Activated B cell treated with CpG ODN at 0.5 μM for 24 hours (primary cell): ENCODE data around the gene FMC1. TPM values are rescaled to one million over a fixed set of nuclear protein-coding genes. Genes with fewer than 3 reads are reported as not detected.
A peak's percentile ranks its signal among the peaks of the same experiment; 100 is the strongest.
"Not testable (repeated sequence)": the region's sequence is repeated elsewhere in the genome, so short reads cannot be mapped to it uniquely, and the experiment has no call there.

Experiments
- ATAC-seq: fragments of 200-7000 bp; cut with Tn5 transposase; one replicate; pipeline ENCODE4 v1.10.0; 2021; ENCODE audit warnings: low read depth, mild to moderate bottlenecking, moderate library complexity
- CTCF ChIA-PET: fragments of 350-600 bp; sonication (Branson Sonifier 250); formaldehyde crosslinking; loops from one replicate; lab custom pipeline; 2021; ENCODE audit warnings: antibody characterized with exemption; lab: Charles Lee
- POLR2A ChIA-PET: fragments of 350-600 bp; sonication (Branson Sonifier 250); formaldehyde crosslinking; loops from one replicate; lab custom pipeline; 2021; ENCODE audit warnings: antibody characterized with exemption; lab: Charles Lee
- DNase-seq: peaks from one replicate; pipeline ENCODE4 v3.0.0; 2022
- H3K27ac Mint-ChIP-seq: one replicate; pipeline ENCODE4 v1.8.0; 2020; ENCODE audit warnings: mixed read lengths
- H3K27me3 Mint-ChIP-seq: one replicate; pipeline ENCODE4 v1.8.0; 2021; ENCODE audit warnings: mixed read lengths
- H3K36me3 Mint-ChIP-seq: one replicate; pipeline ENCODE4 v1.8.0; 2021; ENCODE audit warnings: low read depth, mixed read lengths
- H3K4me1 Mint-ChIP-seq: one replicate; pipeline ENCODE4 v1.8.0; 2021; ENCODE audit warnings: mixed read lengths
- H3K4me3 Mint-ChIP-seq: one replicate; pipeline ENCODE4 v1.8.0; 2020; ENCODE audit warnings: mild to moderate bottlenecking, mixed read lengths
- H3K9me3 Mint-ChIP-seq: one replicate; pipeline ENCODE4 v1.8.0; 2020; ENCODE audit warnings: mixed read lengths
- intact Hi-C: fragments of 100-400 bp; cut with micrococcal nuclease; formaldehyde crosslinking; loops from one replicate; pipeline ENCODE4 v1.15.1; 2024
- total RNA-seq: library from RNA; stranded (reverse); gene quantifications from 2 replicates; pipeline ENCODE4 v1.2.3, GENCODE V29; 2022
- TF ChIP-seq, protein P1 (sequence below): fragments of 200-600 bp; IDR thresholded peaks from one replicate; pipeline ENCODE4 v1.8.0; 2022; ENCODE audit warnings: antibody characterized with exemption, mild to moderate bottlenecking

The FMC1 gene
- total RNA-seq, 1 donor from 2014 or later, result 8.6 TPM

DNA sequence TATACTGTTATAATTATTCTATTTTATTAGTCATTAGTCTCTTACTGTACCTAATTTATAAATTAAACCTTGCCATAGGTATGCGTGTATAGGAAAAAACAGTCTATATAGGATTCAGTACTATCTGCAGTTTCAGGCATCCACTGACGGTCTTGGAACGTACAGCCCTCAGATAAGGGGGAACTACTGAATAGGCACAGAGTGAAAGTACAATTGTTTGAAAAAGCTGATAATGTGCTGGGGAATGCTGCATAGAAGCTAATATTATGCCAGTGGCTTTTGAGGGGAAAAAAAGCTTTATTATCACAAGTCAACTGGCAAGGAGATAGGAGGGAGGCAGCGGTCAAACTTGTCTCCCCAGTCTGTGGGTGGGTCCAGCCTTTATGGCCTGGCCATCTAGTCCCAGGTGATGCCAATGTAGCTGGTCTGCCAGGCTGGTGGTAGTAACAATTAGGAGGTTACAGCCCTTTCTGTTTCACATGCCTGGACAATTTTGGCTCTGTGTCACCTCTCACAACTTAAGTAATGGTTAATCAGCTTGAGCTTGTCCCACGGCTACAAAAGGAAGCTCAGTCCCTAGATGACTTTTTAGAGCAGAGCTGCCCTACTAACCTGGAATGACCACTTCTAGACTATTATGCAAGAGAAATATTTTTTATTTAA is 8.3 kb upstream of the FMC1 start:
- TF ChIP-seq, protein P1, sequence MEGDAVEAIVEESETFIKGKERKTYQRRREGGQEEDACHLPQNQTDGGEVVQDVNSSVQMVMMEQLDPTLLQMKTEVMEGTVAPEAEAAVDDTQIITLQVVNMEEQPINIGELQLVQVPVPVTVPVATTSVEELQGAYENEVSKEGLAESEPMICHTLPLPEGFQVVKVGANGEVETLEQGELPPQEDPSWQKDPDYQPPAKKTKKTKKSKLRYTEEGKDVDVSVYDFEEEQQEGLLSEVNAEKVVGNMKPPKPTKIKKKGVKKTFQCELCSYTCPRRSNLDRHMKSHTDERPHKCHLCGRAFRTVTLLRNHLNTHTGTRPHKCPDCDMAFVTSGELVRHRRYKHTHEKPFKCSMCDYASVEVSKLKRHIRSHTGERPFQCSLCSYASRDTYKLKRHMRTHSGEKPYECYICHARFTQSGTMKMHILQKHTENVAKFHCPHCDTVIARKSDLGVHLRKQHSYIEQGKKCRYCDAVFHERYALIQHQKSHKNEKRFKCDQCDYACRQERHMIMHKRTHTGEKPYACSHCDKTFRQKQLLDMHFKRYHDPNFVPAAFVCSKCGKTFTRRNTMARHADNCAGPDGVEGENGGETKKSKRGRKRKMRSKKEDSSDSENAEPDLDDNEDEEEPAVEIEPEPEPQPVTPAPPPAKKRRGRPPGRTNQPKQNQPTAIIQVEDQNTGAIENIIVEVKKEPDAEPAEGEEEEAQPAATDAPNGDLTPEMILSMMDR, result no peak
- ChIA-PET CTCF (no interaction called here), POLR2A (no interaction called here)
- H3K27me3 Mint-ChIP-seq, result peaks cover 2% of the 10 kb centered on the region
- no peaks in the 10 kb centered on the region for H3K9me3 Mint-ChIP-seq
- H3K4me3 Mint-ChIP-seq, result no peak overlapping the region
- H3K4me1 Mint-ChIP-seq, result no peaks in the 10 kb centered on the region
- no peak overlapping the region for H3K27ac Mint-ChIP-seq
- DNase-seq, result no peak
- intact Hi-C loops, result no loop called here
- no peak for ATAC-seq
- no peaks in the 10 kb centered on the region for H3K36me3 Mint-ChIP-seq

DNA sequence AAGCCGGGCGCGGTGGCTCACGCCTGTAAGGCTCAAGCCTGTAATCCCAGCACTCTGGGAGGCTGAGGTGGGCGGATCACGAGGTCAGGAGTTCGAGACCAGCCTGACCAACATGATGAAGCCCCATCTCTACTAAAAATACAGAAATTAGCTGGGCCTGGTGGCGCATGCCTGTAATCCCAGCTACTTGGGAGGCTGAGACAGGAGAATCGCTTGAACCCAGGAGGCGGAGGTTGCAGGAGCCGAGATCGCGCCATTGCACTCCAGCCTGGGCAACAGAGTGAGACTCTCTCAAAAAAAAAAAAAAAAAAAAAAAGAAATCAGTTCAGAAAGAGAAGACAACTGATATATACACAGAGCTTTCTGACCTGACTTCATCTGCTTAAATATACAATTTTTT is 7.7 kb upstream of the FMC1 start:
- H3K27me3 Mint-ChIP-seq, H3K27ac Mint-ChIP-seq, H3K9me3 Mint-ChIP-seq, H3K36me3 Mint-ChIP-seq, intact Hi-C loops, H3K4me3 Mint-ChIP-seq, H3K4me1 Mint-ChIP-seq, POLR2A ChIA-PET, CTCF ChIA-PET, DNase-seq, ATAC-seq: not testable (repeated sequence)

DNA sequence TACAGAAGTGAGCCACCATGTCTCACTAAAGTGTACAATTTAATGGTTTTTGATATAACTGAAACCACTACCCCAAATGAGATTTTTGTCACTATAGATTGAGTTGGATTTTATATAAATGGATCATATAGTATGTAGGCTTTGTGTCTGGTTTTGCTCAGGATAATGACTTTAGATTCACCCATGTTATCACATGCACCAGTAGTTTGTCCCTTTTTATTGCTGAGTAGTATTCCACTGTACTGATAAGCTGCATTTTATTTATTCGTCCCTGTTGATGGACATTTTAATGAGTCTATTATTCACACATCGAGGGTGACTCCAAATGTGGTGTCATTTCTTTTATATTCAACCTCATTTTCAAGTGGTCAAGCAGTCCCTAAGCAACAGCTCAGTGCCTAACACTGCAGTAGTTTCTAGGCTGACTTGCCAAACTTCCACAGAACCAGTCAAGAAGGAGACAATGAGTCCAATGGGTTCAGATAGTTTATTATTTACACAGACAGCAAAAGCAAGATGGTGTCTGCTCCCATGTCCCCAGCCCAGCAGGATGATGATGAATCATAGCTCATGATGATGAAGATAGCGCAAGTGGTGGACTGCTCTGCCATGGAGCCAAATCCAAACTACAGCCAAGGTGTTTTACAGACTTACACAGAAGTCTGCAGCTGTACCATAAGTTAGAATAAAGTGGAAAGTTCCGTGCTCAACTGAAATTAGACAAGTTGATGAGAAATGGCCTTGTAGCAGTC is 6.6 kb upstream of the FMC1 start:
- DNase-seq (no peak), ATAC-seq (no peak)
- peaks cover 2% of the 10 kb centered on the region for H3K27me3 Mint-ChIP-seq
- peaks cover 5% of the 10 kb centered on the region for H3K9me3 Mint-ChIP-seq
- TF ChIP-seq, protein P1, result no peak
- CTCF ChIA-PET, result no interaction called here
- H3K4me1 Mint-ChIP-seq, result peaks cover 4% of the 10 kb centered on the region
- no peak overlapping the region for H3K4me3 Mint-ChIP-seq
- intact Hi-C loops, result no loop called here
- POLR2A ChIA-PET, result no interaction called here
- no peaks in the 10 kb centered on the region for H3K36me3 Mint-ChIP-seq
- no peak overlapping the region for H3K27ac Mint-ChIP-seq

DNA sequence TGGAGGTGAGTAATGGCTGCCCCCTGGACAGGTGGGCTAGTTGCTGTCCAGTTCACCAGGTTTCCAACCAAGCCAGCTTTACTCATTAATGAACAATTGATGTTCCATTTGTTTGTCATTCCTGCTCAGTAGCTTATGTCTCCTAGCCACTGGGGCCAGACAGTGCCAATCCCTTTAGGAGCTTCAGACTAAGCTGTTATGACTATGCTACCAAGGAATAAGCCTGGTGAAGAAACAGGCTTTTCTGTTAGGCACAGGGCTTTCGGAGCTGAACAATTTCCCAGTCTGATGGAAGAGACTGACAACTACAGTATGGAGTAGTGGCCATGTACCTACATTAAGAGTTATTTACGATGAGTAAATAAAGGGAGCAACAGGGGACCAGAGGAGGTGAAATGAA is 2.1 kb upstream of the FMC1 start:
- peaks cover 9% of the 10 kb centered on the region for H3K27me3 Mint-ChIP-seq
- CTCF ChIA-PET, result no interaction called here
- H3K4me3 Mint-ChIP-seq, result peak overlapping the region; percentile 96
- H3K4me1 Mint-ChIP-seq, result peaks cover 34% of the 10 kb centered on the region
- peak overlapping the region; percentile 100 for H3K27ac Mint-ChIP-seq
- DNase-seq (no peak), ATAC-seq (no peak)
- TF ChIP-seq, protein P1, result no peak
- H3K36me3 Mint-ChIP-seq, result peaks cover 18% of the 10 kb centered on the region
- intact Hi-C loops, result no loop called here
- POLR2A ChIA-PET, result interaction anchor here (5.9 kb wide), 1 partner anchor 21 kb away, joined by 99 read pairs; the partner anchor contains the start of gene LUC7L2
- H3K9me3 Mint-ChIP-seq, result peaks cover 5% of the 10 kb centered on the region

DNA sequence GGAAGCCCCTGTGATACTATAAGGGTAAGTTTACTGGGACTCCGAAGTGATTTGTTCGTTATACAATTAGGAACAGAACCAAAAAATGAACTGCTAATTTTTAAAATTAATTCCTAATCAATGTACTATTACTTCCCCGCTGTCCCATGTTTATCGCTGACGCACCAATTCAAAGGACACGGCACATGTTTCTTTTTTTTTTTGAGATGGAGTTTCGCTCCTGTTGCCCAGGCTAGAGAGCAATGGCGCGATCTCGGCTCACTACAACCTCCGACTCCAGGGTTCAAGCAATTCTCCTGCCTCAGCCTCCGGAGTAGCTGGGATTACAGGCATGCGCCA is 1.5 kb upstream of the FMC1 start:
- CTCF ChIA-PET, result interaction anchor here (0.6 to 1.4 kb wide), 3 partner anchors 12 to 109 kb away, joined by 3 to 4 read pairs (median 4); partner anchors contain the start of gene UBN2
- no peak for DNase-seq
- Mint-ChIP-seq H3K27me3 (peaks cover 9% of the 10 kb centered on the region), H3K4me3 (peak overlapping the region; percentile 96), H3K9me3 (peaks cover 5% of the 10 kb centered on the region), H3K27ac (peak overlapping the region; percentile 100), H3K4me1 (peaks cover 37% of the 10 kb centered on the region), H3K36me3 (peaks cover 18% of the 10 kb centered on the region)
- TF ChIP-seq, protein P1, result no peak
- intact Hi-C loops, result loop anchor here (1.0 to 5.0 kb wide), 12 partner anchors 20 to 1675 kb away; partner anchors contain the start of genes BRAF, CREB3L2, LUC7L2 and MRPS33
- POLR2A ChIA-PET, result interaction anchor here (0.7 to 5.9 kb wide), 8 partner anchors 15 to 1591 kb away, joined by 3 to 99 read pairs (median 4); partner anchors contain the start of genes LUC7L2 and UBN2
- no peak for ATAC-seq
